ENCODE data around the gene ADH5. TPM values are rescaled to one million over a fixed set of nuclear protein-coding genes. Genes with fewer than 3 reads are reported as not detected.

ADH5 gene
- total and polyA plus RNA-seq, 3 experiments from 2014 or later, result 113 to 127 (median 116) TPM

Other genes with a start within 250 kb of the ADH5 start
- 100 to 1,000 TPM; 157 to 168 TPM for gene EIF4E, start 159.7 kb downstream of the ADH5 start, total RNA-seq
- 58.5 TPM for gene EIF4E, start 159.7 kb downstream of the ADH5 start, polyA plus RNA-seq
- 10 to 100 TPM; 56.6 to 58.5 TPM for gene METAP1, start 93.1 kb downstream of the ADH5 start, total RNA-seq
- gene METAP1, start 93.1 kb downstream of the ADH5 start, polyA plus RNA-seq, result 30.4 TPM
- not detected for gene ADH4, start 55.5 kb upstream of the ADH5 start, total RNA-seq
- not detected for gene ADH4, start 55.5 kb upstream of the ADH5 start, polyA plus RNA-seq
- not detected for gene ADH6, start 130.5 kb upstream of the ADH5 start, total RNA-seq
- gene ADH6, start 130.5 kb upstream of the ADH5 start, polyA plus RNA-seq, result not detected
- gene ADH1A, start 202.2 kb upstream of the ADH5 start, total RNA-seq, result not detected
- gene ADH1A, start 202.2 kb upstream of the ADH5 start, polyA plus RNA-seq, result not detected
- not detected for gene ADH1B, start 232.6 kb upstream of the ADH5 start, total RNA-seq
- gene ADH1B, start 232.6 kb upstream of the ADH5 start, polyA plus RNA-seq, result not detected